Liver (tissue), 3 donors: ENCODE measurements around the gene CYP1A2.

ENCODE experiments used
- MAX ChIP-seq: IDR thresholded peaks from 2 replicates; pipeline ENCODE4 v1.6.1; 2016; ENCODE audit warnings: antibody characterized with exemption
- REST ChIP-seq: IDR thresholded peaks from 2 replicates; pipeline ENCODE4 v1.6.1; 2016; ENCODE audit warnings: antibody characterized with exemption, mild to moderate bottlenecking
- RXRA ChIP-seq, 2 donors: IDR thresholded peaks; 2 replicates each; pipeline ENCODE4 v1.6.1; 2017 to 2018; ENCODE audit warnings: antibody characterized with exemption in 2 of 2, mild to moderate bottlenecking in 1 of 2
- SP1 ChIP-seq: IDR thresholded peaks from 2 replicates; pipeline ENCODE4 v1.6.1; 2018; ENCODE audit warnings: antibody characterized with exemption, mild to moderate bottlenecking
- TF ChIP-seq, protein P1 (sequence below): fragments of 150-350 bp; IDR thresholded peaks from 2 replicates; pipeline ENCODE4 v1.5.1; 2017; ENCODE audit warnings: improper control_type of control experiment, low read depth, low read length; ENCODE audit not compliant: missing input control
- donor health status: healthy.
- donor health status: healthy.

DNA sequence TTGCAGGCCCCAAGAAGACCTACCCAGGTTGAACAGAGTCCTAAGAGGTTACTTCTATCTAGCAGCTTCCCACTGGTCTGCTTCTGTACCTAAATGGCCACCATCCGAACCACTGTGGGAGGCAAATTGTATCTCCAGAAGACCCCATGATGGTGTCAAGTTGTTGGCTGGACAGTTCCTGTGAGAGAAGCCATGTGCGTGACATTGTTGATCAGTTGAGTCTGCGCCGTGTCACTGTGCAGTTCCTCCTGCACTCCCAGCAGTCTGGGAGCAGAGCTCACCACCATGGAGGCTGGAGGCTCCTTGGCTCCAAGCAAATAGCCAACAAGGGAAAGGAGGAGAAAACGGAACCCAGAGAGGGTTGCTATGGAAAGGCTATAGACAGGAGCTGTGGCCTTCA, 15.8 kb upstream of the CYP1A2 start:
- TF ChIP-seq, protein P1, sequence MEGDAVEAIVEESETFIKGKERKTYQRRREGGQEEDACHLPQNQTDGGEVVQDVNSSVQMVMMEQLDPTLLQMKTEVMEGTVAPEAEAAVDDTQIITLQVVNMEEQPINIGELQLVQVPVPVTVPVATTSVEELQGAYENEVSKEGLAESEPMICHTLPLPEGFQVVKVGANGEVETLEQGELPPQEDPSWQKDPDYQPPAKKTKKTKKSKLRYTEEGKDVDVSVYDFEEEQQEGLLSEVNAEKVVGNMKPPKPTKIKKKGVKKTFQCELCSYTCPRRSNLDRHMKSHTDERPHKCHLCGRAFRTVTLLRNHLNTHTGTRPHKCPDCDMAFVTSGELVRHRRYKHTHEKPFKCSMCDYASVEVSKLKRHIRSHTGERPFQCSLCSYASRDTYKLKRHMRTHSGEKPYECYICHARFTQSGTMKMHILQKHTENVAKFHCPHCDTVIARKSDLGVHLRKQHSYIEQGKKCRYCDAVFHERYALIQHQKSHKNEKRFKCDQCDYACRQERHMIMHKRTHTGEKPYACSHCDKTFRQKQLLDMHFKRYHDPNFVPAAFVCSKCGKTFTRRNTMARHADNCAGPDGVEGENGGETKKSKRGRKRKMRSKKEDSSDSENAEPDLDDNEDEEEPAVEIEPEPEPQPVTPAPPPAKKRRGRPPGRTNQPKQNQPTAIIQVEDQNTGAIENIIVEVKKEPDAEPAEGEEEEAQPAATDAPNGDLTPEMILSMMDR = no peak
- TF ChIP-seq REST (no peak), RXRA (IDR thresholded peaks at IDR 0.05) (no peak), MAX (no peak), SP1 (no peak)
